Adrenal gland (tissue), 12 donors: ENCODE measurements around the gene ACKR2. TPM values are rescaled to one million over a fixed set of nuclear protein-coding genes. Genes with fewer than 3 reads are reported as not detected.

ENCODE experiments used
- DNase-seq, 7 donors: peaks; one replicate each; pipeline ENCODE4 v3.0.0-alpha.2; 2019 to 2020
- H3K27ac ChIP-seq, 5 donors: fragments of 200-600 bp; sonication (generic) in 4 of 5; 1 replicate in 3 of 5; 2 replicates in 2 of 5; pipeline versions ENCODE4 v1.5.1 to v1.8.0; 2016 to 2020; ENCODE audit warnings: mild to moderate bottlenecking in 1 of 5
- H3K27me3 ChIP-seq: fragments of 200-600 bp; 2 replicates; pipeline ENCODE4 v1.8.0; 2021
- H3K36me3 ChIP-seq, 2 donors: fragments of 200-600 bp; replicated peaks in 1 of 2; 1 replicate in 1 of 2; 2 replicates in 1 of 2; pipeline versions ENCODE4 v1.5.1 to v1.8.0; 2018 to 2022
- H3K4me1 ChIP-seq, 2 donors: fragments of 200-600 bp; replicated peaks in 1 of 2; 1 replicate in 1 of 2; 2 replicates in 1 of 2; pipeline versions ENCODE4 v1.5.1 to v1.8.0; 2018 to 2021
- H3K4me3 ChIP-seq, 4 donors: fragments of 200-600 bp; sonication (generic) in 3 of 4; one replicate each; pipeline ENCODE4 v1.5.1; 2016 to 2018
- H3K9me3 ChIP-seq, 3 donors: fragments of 200-600 bp; sonication (generic) in 1 of 3; replicated peaks in 1 of 3; 1 replicate in 2 of 3; 2 replicates in 1 of 3; pipeline versions ENCODE4 v1.5.1 to v1.8.0; 2016 to 2021
- CTCF ChIP-seq, 6 experiments: fragments of 450-650 bp in 4 of 6; fragments of 200-600 bp in 2 of 6; sonication (generic) in 1 of 6; IDR thresholded peaks; 1 replicate in 5 of 6; 2 replicates in 1 of 6; pipeline versions ENCODE4 v1.5.1 to v1.8.0; 2016 to 2021; ENCODE audit warnings: antibody characterized with exemption in 6 of 6, mild to moderate bottlenecking in 2 of 6, moderate library complexity in 1 of 6
- POLR2A ChIP-seq, 2 donors: fragments of 450-650 bp; IDR thresholded peaks; one replicate each; pipeline ENCODE4 v1.6.1; 2017; ENCODE audit warnings: antibody characterized with exemption in 2 of 2, mild to moderate bottlenecking in 2 of 2, moderate library complexity in 1 of 2
- WGBS, 4 donors: extraction: QIAGEN DNeasy Blood & Tissue Kit in 2 of 4; methylation state at CpG; one replicate each; pipeline versions ENCODE4 v1.1.5 to v1.1.7; 2013 to 2017; 5-methylcytosine and 5-hydroxymethylcytosine counted together
- intact Hi-C, 2 donors: fragments of 100-400 bp; cut with DNase I; formaldehyde crosslinking; loops; one replicate each; pipeline versions ENCODE4 v1.14.1 to v1.15.0; 2022 to 2023
- polyA plus RNA-seq, 3 donors: library from polyadenylated mRNA; stranded (reverse); fragments of 200-250 nt in 2 of 3; fragments of 350-450 nt in 1 of 3; fragmentation: Illumina TruSeq in 1 of 3; extraction: RNeasy Lipid Tissue Mini Kit (QIAGEN cat#74804) in 1 of 3; gene quantifications; one replicate each; pipeline ENCODE4 v1.2.3, GENCODE V29; 2013 to 2014
- total RNA-seq, 9 donors: library from RNA; depleted of rRNA in 4 of 9; stranded (reverse); fragments of >200 nt in 4 of 9; fragments of 120-200 nt in 1 of 9; fragmentation: NEBNext Ultra II Directional in 1 of 9; extraction: Animal tissue kit (Norgen Biotek cat#: 25700) in 1 of 9; gene quantifications; one replicate each; pipeline versions ENCODE4 v1.1.0 to v1.2.4, GENCODE V29; 2013 to 2023
- donor health status: healthy with polysubstance abuse.
- donor health status: Bipolar disorder and iron deficiency.
- donor health status: DM: yes; HTN: yes; CAD: no.
- donor health status: DM: no; HTN: no; CAD: no.
- donor health status: DM: no; HTN: no; CAD: no.
- donor health status: DM: yes; HTN: yes; CAD: no.

The ACKR2 gene
- total and polyA plus RNA-seq, 12 donors = 1.1 to 19.9 (median 3.0) TPM

GRCh38 chr3:42819351-42819965 lies 10.2 kb downstream of the ACKR2 start:
- TF ChIP-seq CTCF (IDR thresholded peaks at IDR 0.05) (no peak), POLR2A (IDR thresholded peaks at IDR 0.05) (no peak)
- Histone ChIP-seq H3K27ac (no peak overlapping the region), H3K4me3 (no peak overlapping the region), H3K36me3 (no peaks in the 10 kb centered on the region), H3K4me1 (no peaks in the 10 kb centered on the region), H3K27me3 (no peaks in the 10 kb centered on the region), H3K9me3 (no peaks in the 10 kb centered on the region)
- DNase-seq = peak in 1 of 7 donors; percentile 74
- 31 to 68% (median 63%) methylated on average over 2 of the region's 2 CpGs for WGBS, 4 donors
- intact Hi-C loops = no loop called here

DNA sequence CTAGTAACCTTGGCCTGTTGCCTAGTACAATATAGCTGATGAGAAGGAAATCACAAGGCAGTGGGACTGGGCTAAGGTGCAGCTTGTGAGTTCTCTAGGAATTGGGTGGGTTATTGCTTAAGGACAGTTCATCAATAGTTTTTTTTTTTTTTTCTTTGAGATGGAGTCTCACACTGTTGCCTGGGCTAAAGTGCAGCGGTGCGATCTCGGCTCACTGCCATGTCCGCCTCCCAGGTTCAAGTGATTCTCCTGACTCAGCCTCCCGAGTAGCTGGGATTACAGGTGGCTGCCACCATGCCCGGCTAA lies 11.5 kb downstream of the ACKR2 start:
- intact Hi-C loops = no loop called here
- Histone ChIP-seq H3K4me3 (no peak overlapping the region), H3K9me3 (no peaks in the 10 kb centered on the region), H3K27ac (no peak overlapping the region), H3K27me3 (no peaks in the 10 kb centered on the region), H3K4me1 (no peaks in the 10 kb centered on the region), H3K36me3 (no peaks in the 10 kb centered on the region)
- TF ChIP-seq CTCF (IDR thresholded peaks at IDR 0.05) (no peak), POLR2A (IDR thresholded peaks at IDR 0.05) (no peak)
- no peak for DNase-seq
- 82 to 97% (median 91%) methylated on average over 6 of the region's 6 CpGs for WGBS, 4 donors

- no peak for TF ChIP-seq CTCF (IDR thresholded peaks at IDR 0.05)
- TF ChIP-seq POLR2A (IDR thresholded peaks at IDR 0.05) = no peak
- H3K9me3 ChIP-seq = no peaks in the 10 kb centered on the region
- H3K4me1 ChIP-seq = no peaks in the 10 kb centered on the region
- no peaks in the 10 kb centered on the region for H3K36me3 ChIP-seq
- H3K27ac ChIP-seq = no peak overlapping the region
- no peak overlapping the region for H3K4me3 ChIP-seq
- H3K27me3 ChIP-seq = no peaks in the 10 kb centered on the region
- intact Hi-C loops = no loop called here
- no peak for DNase-seq
- 95 to 99% (median 96%) methylated on average over 3 of the region's 3 CpGs for WGBS, 4 donors
Measured at GRCh38 chr3:42822828-42823227, 13.6 kb downstream of the ACKR2 start.

- no peaks in the 10 kb centered on the region for H3K36me3 ChIP-seq
- 56 to 78% (median 73%) methylated on average over 2 of the region's 2 CpGs for WGBS, 4 donors
Measured at GRCh38 chr3:42823351-42823750, 14.1 kb downstream of the ACKR2 start.

More at GRCh38 chr3:42823351-42823750, 14.1 kb downstream of the ACKR2 start:
- H3K4me1 ChIP-seq = no peaks in the 10 kb centered on the region
- no peak overlapping the region for H3K27ac ChIP-seq
- no peaks in the 10 kb centered on the region for H3K9me3 ChIP-seq
- TF ChIP-seq POLR2A (IDR thresholded peaks at IDR 0.05) (no peak), CTCF (IDR thresholded peaks at IDR 0.05) (no peak)
- no peaks in the 10 kb centered on the region for H3K27me3 ChIP-seq
- intact Hi-C loops = no loop called here
- H3K4me3 ChIP-seq = no peak overlapping the region
- no peak for DNase-seq
